ENCODE measurements around the gene GALNT13.

- TF ChIP-seq CTCF (IDR thresholded peaks at IDR 0.05) (no peak), CEBPB (IDR thresholded peaks at IDR 0.05) (no peak), RFX5 (IDR thresholded peaks at IDR 0.05) (no peak), RCOR1 (IDR thresholded peaks at IDR 0.05; ENCODE audit: low read depth, low read length) (no peak), SREBF2 (IDR thresholded peaks at IDR 0.05) (no peak), CBX8 (IDR thresholded peaks at IDR 0.05) (no peak), HDAC2 (IDR thresholded peaks at IDR 0.05) (no peak), JUNB (IDR thresholded peaks at IDR 0.05) (no peak), EP300 (IDR thresholded peaks at IDR 0.05) (no peak), RAD21 (conservative IDR thresholded peaks at IDR 0.05 in 1 of 2, IDR thresholded peaks at IDR 0.05 in 1 of 2) (no peak), SMC3 (IDR thresholded peaks at IDR 0.05) (no peak)
These were observed 457.8 kb downstream of the GALNT13 start for GRCh38 chr2:154329510-154329909.
